ENCODE data around the gene GNGT2.

Gene GNGT2

DNA sequence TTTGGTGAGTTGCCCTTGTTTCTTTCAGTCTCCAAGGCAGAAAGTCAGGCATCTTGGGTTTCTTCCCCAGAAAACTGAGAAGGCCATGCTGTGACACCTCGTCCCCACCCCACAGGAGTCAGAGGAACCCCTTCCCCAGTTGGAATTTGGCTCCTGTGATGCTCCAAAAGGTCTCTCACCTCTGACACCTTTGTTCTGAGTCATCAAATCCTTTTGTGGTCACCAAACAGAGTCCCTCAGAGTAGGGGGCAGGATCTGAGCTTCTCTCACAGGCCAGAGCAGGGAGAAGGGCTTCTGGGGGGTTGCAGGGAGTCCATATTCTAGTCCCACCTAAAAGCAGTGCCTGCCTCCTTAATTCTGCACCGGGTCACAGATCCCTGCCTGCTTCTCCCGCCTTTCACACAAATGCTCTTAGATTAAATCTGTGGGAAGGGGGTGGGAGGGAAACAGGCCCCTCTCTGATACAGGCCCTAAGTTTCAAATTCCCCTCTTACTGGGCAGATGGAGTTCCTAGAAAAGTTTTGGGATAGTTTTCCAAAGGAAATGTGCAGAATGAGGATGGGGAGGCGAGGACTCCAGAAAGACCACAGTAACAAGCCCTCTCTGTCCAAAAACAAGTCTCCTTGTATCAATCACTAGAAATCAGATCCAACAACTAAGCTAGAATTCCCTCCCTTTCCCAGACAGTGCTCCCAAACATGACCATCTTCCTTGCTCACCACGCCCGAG lies 18.9 kb upstream of the GNGT2 start:
- DNase-seq, result no peak

- DNase-seq, result no peak
These were observed 17.3 kb upstream of the GNGT2 start for GRCh38 chr17:49227436-49228261.

- DNase-seq, result no peak
These were observed 16.5 kb upstream of the GNGT2 start for GRCh38 chr17:49226771-49227435.

DNA sequence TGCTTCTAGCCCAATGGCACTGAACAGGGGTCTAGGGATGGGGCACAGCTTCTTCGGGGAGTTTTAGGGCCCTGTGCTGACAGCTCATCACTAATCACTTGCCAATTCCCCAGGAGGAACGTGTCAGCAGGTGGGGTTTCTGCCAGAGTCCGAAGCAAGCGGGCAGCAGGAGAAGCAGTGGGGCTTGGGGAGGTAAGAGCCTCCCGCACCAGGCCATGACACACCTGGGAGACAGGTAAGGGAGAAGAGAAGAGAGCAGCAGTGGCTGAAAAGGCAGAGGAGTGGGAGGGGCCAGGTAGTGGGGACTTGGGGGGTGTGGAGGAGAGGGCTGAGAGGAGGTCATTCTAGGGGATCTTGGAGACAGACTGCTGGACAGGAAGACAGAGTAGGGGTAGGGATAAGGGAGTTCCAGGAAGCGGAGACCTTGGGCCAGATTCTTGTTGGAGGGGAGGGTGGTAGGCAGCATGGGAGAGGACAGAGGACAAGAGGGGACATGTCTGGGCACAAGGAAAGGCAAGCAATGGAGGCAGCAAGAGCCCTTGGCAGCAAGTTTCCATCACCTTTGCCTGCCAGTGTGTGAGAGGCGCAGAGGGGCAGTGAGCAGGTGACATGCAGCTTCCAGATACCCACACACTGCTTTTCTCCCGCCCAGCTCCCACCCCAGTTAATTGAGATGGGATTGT lies 15.3 kb upstream of the GNGT2 start:
- no peak for DNase-seq

GRCh38 chr17:49224997-49225337 lies 14.6 kb upstream of the GNGT2 start:
- DNase-seq, result no peak

DNA sequence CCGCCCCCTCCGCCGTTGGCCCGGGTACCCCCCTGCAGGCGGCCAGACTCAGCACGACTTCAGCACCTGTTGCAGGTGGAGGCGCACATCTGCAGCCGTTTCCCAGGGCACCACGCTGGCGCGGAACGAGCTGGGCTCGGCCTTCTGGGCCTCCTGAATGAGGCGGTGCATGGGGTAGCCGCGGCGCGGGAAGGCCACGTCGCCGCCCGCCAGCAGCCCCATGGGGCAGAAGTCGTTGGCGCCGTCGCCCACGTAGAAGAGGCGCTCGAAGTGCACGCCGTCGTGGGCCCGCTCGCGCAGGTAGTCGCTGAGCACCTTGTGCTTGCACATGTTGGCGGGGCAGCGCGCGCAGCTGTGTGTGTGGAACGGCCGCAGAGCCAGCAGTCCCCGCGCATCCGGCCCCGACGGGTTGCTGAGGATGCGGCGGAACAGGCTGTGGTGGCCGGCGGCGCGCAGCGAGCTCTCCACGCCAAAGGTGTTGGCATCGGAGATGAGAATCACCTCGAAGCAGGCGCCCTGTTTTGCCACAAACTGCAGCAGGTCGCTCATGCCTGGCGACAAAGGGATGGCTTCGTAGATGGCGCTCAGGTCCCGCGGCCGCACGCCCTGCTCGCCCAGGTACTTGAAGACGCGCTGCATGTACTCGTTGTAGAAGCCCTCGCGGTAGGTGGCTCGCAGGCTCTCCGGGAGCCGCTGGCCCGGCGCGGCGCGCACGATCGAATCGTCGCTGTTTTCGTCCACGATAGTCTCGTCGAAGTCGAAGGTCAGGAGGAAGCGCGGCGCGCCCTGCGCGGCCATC lies 14.0 kb upstream of the GNGT2 start:
- DNase-seq, result no peak

DNA sequence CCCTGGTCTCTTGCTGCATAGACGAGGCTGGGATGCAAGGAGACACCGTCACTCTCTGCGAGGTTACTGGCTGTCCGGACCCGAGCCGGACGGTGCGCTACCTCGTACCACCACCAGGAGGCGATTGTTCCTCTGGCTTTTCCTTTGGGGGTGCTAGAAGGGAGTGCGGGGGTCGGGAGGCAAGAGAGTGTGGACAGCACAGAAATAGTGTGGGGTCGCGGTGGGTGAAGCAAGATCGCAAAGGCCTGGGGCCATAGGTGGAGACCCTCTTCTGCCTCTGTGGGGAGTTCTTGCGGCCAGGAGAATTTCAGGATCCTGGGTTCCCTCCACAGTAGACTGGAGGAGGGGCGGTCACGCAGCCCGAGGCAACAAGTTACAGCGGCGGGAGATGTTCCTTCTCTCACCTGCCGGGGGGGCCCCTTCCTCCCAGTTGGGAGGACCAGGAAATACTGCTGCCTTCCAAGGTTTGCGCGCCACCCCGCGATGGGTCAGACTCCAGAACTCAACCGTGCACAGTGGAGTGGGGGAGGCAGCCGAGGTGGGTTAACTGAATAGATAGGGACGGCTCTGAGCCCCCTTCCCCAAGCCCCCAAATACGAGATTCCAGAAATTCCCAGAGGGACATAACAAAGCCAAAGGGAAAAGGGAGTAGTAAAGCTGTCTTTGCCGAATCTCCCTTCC lies 13.3 kb upstream of the GNGT2 start:
- DNase-seq, result no peak

DNA sequence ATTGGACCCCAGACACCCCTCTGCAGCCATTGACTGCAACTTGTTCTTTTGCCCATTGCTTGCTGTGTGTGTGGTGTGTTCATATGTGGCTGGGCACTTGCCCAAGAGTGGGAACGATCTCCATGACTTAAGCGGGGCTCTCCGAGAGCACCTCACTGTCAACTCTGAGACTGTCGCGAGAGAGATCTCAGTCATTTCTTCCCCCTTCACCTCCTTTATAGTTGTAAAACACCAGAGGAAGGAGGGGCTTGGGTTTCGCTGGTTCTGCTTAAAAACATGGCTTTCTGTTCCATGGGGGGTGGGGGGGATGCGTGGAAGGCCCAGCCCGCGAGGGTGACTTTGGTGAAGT lies 12.8 kb upstream of the GNGT2 start:
- DNase-seq, result no peak

GRCh38 chr17:49219987-49220386 lies 9.6 kb upstream of the GNGT2 start:
- DNase-seq, result no peak

DNA sequence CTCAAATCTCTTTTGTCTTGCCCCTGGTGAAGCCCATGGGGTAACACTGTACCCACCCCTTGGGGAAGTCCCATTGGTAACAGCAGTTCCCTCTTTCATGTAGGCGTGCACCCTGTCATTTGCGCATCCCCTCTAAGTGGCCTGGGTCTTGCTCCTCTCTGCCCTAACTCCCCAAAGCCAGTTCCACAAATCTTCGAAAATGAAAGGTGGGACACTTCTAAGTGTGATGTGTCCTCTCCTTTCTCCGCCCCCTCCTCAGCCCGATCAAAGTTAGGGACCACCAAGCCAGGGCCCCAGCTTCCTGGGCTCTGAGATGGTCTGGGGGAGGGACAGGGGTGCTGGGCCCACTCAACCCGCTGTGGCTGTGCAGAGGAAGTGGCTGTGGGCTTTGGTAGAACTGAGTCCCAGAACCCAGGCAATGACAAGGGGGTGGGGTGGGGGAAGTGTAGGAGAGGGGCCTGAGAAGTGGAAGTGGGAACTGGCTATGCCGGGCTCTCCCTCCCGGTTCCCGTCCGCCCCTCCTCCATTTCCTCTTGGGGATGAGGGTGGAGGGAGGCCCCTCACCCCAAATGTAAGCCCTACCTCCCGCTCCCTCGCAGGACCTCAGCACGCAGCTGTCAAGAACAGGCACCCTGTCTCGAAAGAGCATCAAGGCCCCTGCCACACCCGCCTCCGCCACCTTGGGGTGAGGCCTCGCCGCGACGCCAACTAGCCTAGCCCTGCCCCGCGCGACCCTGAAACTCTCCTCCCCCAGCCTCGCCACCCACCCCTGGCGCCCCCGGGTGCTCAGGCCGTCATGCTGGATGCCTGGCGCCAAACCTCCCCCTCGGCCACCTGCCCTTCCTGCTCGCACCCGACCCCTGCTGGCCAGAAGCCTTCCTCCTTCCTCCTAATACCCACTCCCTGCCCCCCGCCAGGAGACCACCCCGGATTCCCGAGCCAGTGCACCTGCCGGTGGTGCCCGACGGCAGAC lies 8.9 kb upstream of the GNGT2 start:
- DNase-seq, result no peak

- no peak for DNase-seq
These were observed 7.5 kb upstream of the GNGT2 start for GRCh38 chr17:49217651-49218413.

DNA sequence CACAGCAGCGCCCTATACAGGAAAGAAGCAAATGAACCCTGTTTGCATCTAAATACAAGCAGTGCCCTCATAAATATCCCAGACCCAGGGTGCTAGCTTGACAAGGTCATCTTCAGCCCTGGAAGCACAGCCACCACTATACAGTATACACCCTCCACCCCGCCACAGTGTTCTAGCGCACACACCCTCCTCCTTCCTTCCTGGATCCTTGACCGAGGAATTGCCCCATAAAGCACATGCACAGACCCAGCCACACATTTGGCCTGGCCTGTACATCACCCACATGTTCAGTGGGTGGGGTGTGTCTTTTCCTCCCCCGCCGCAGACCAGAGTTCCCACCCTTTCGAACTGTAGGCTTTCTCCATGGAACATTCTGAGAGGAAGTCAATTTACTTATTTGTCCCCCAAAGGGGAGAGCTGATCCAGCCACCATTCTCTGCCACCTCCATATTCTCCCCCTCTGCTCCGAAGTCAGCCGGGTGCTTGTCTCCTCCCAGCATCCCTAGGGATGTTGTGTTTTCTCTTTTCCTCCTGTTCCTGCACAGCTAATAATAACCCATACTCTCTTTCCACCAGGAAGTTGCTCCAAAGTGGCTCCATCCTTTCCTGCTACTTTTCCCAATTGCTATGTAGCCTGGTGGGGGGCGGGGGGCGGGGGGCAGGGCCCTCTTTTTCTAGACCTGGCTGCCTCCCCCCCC lies 6.7 kb upstream of the GNGT2 start:
- no peak for DNase-seq

- DNase-seq, result no peak
These were observed 6.1 kb upstream of the GNGT2 start for GRCh38 chr17:49216482-49216881.

GRCh38 chr17:49214676-49215360 lies 4.4 kb upstream of the GNGT2 start:
- DNase-seq, result no peak

- DNase-seq, result no peak
These were observed 3.5 kb upstream of the GNGT2 start for GRCh38 chr17:49213847-49214246.

DNA sequence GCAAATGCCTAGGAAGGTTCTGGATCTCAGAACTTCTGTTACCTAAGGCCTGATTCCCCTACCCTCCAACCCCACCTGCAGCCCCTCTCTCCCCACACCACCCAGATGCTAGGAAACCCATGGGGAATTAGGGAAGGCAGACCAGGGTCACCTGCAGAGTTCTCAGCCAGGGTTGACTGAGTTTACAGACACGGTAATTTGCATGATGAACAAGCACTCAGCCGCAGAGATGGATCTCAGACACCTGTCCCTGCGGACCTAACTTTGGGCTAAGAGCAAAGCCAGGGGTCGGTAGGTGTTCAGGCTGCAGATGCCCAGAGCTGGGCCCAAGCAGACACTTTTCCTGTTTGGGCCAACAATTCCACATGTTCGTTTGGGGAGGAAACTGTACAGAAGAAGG lies 3.0 kb upstream of the GNGT2 start:
- no peak for DNase-seq

- no peak for DNase-seq
These were observed 1.3 kb downstream of the GNGT2 start for GRCh38 chr17:49209061-49209571.

GRCh38 chr17:49204516-49204915 lies 5.9 kb downstream of the GNGT2 start:
- DNase-seq, result no peak

DNA sequence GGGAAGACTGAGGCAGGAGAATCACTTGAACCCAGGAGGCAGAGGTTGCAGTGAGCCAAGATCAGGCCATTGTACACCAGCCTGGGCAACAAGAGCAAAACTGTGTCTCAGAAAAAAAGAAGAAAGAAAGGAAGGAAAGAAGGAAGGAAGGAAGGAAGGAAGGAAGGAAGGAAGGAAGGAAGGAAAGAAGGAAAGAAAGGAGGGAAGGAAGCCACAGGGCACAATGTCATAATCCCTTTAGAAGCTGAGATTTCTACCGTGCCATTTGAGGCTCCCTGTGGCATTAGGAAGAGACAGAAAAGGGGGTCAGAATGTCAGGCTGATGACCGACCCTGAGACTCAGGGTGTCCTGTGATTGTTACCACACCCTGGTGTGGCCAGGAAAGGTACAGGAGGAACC lies 6.6 kb downstream of the GNGT2 start:
- DNase-seq, result no peak
